GM18498 (cell line): ENCODE results near the gene FAM131A.

Experiments used
- ATAC-seq: cut with Tn5 transposase; IDR thresholded peaks from one replicate; pipeline ENCODE4 v1.9.1; 2021; ENCODE audit warnings: mild to moderate bottlenecking, moderate library complexity; ENCODE audit not compliant: unreplicated experiment

Gene FAM131A

GRCh38 chr3:184373422-184373821 lies 36.0 kb downstream of the FAM131A start:
- no peak for ATAC-seq

DNA sequence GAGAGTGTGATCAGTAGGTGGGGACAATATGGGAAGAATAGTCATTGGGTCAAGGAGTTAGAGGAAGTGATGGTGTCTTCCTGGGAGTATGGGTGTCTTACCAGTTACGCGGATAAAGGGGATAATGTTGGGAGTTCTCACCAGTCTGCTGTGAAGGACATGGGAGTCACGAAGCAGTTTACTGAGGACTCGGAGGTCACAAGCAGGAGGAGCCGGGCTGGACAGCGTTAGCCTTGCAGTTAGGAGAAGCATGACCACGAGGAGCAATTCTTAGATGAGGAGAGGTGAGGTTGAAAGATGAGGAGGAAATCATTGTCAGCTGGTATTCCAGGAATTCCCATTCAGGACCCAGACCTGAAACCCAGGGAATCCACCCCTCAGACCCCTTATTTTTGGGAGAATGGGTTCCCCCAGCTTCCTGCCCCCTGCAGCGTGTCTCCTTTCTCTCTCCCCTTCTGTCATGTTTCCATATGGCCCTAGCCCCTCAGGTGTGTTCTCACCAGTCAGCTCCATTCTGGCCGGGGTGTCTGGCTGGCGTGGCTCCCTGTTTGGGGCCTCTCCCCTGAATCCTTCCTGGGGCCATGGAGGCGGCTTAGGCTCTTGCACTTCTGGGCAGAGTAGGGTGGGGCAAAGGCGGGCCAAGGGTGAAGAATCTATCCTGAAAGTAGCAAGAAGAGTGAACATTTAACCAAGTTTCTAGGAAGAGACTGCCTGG lies 38.5 kb downstream of the FAM131A start:
- no peak for ATAC-seq

GRCh38 chr3:184377374-184377773 lies 40.0 kb downstream of the FAM131A start:
- ATAC-seq = no peak

- no peak for ATAC-seq
Observed at GRCh38 chr3:184377882-184378445, 40.6 kb downstream of the FAM131A start, which contains the start of gene THPO. THPO (minus strand) TSS chr3:184378207; CDS start chr3:184376259, 1,948 bp downstream.

DNA sequence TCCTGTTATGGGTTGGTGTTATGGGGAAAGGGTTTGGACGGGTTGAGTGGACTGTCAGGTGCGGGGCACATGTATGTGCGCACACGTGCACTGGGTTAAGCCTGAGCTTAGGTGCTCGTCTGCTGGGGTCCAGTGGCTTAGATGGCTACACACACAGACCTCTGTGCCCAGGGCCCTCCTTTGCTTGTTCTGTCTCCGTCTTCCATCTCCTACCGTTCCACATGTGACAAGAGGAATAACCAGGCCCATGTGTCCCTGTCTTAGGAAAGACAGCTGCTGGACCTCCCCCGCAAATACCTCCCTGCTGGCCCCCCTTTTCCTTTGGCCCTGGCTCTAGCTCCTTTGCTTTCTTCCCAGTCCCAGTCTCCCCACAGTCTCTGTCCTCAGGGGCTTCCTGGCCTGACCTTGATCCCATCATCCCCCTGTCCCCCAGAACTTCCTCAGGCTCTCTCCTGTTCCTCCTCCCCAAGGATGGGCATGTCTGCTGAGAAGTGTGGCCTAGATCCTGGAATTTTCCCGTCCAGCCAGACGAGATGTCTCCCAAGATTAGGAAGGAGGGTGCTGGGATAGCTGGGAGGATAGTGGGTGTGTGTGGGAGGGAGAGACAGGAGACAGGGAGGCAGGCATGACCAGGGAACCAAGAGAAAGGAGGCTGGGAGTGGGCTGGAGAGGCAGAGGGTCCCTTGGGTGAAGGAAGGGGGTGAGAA lies 41.4 kb downstream of the FAM131A start:
- no peak for ATAC-seq

DNA sequence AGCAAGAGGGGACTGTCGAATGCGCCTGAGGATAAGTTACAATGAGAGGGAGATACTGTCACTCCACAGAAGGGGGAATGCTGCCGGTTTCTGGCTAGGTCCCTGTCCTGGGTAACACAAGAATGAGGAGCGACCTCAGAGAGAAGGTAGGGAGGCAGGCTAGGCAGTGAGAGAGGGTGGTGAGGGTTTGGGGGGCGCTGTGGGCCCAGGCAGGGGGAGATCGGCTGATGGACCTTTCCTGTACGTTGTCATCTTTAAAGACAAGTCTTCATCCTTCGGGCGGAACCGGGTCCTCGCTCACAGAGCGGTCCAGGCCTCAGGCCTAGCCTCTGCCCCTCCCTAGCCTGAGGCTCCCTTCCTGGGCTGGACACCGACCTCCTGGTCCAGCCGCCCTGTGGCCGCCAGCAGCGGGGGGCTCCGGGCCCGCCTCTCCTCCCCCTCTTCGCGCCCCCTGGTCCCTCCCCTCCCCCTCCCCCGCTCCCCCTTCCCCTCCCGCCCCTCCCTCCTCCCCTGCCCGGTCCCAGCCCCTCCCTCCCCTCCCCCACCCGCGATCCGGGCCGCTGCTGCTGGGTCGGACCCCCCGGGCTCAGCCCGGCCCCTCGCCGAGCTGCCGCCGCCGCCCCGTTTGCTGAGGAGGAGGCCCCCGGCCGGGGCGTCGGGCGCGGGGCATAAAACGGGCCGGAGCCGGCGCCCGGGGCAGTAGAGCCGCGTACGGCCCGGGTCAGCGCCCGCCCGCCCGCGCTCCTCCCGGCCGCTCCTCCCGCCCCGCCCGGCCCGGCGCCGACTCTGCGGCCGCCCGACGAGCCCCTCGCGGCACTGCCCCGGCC lies 42.2 kb downstream of the FAM131A start, which contains the start of gene CHRD:
CHRD (plus strand) TSS at position 697 of the 827 bp plus-strand sequence. CDS start 265 bp downstream, outside the sequence.
- no peak for ATAC-seq

- no peak for ATAC-seq
Observed at GRCh38 chr3:184380185-184380626, 42.8 kb downstream of the FAM131A start.

- ATAC-seq = no peak
Observed at GRCh38 chr3:184380627-184381260, 43.3 kb downstream of the FAM131A start.

GRCh38 chr3:184381261-184382224 lies 44.1 kb downstream of the FAM131A start:
- ATAC-seq = no peak

GRCh38 chr3:184382326-184383032 lies 45.1 kb downstream of the FAM131A start:
- ATAC-seq = no peak

- ATAC-seq = no peak
Observed at GRCh38 chr3:184383033-184383740, 45.8 kb downstream of the FAM131A start.

GRCh38 chr3:184384342-184384741 lies 46.9 kb downstream of the FAM131A start:
- no peak for ATAC-seq

DNA sequence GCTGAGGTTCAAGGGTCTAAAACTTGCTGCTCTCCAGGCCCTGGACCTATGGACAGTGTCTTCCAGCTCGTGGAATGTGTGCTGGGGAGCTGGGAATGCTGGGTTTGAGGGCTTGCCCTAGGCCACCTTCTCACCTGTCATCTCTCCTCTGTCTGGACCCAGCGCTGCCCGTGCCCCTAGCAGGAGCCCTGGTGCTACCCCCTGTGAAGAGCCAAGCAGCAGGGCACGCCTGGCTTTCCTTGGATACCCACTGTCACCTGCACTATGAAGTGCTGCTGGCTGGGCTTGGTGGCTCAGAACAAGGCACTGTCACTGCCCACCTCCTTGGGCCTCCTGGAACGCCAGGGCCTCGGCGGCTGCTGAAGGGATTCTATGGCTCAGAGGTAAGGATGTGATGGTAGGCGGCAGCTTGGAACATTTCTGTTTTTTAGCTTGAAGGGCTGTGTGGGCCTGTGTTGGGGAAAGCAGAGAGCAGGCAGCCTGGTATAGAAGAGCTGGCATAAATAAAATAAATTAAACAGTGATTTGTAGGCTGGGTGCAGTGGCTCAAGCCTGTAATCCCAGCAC lies 47.5 kb downstream of the FAM131A start:
- no peak for ATAC-seq

DNA sequence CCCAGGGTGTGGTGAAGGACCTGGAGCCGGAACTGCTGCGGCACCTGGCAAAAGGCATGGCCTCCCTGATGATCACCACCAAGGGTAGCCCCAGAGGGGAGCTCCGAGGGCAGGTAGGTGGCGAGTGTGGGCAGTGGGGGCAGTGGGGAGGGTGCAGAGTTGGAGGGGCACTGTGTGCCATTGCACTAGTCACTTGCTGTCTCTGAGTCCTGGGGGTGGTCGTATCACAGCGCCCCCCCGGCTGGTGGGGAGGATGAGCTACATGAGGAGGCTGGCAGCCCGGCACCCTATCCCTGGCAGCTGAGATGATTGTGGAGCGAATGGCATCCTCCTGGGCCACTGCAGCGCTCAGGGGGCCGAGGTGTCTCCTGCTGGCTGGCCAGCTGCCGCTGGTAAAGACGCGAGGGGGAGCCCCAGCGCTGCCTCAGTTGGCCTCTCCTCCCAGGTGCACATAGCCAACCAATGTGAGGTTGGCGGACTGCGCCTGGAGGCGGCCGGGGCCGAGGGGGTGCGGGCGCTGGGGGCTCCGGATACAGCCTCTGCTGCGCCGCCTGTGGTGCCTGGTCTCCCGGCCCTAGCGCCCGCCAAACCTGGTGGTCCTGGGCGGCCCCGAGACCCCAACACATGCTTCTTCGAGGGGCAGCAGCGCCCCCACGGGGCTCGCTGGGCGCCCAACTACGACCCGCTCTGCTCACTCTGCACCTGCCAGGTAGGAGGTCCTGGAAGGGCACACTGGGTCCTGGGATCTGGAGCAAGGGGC lies 48.8 kb downstream of the FAM131A start:
- no peak for ATAC-seq

GRCh38 chr3:184387174-184387714 lies 49.8 kb downstream of the FAM131A start:
- no peak for ATAC-seq

DNA sequence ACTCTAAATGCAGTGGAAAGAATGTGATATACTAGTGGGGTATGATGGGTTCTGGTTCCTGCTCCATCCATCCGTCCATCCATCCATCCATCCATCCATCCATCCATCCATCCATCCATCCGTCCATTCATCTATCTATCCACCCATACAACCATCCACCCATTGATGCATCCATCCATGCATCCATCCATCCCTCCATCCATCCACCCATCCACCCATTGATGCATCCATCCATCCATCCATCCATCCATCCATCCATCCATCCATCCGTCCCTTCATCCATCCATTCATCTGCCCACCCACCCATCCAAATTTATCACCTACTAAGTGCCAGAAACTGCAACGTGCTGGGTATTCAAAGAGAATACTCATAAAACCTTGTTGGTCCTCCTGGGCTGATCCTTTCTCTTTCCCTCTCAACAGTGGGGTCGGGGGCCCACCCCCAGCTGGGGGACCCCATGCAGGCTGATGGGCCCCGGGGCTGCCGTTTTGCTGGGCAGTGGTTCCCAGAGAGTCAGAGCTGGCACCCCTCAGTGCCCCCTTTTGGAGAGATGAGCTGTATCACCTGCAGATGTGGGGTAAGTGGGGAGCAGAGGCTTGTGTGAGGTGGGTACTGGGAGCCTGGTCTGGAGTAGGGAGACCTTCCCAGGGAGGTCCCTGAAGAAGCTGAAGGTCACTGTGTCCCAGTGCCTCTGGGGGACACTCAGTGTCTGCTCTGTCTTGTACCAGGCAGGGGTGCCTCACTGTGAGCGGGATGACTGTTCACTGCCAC lies 51.0 kb downstream of the FAM131A start:
- ATAC-seq = no peak
